Epithelial cell of prostate (primary cell): ENCODE measurements around the gene RNF208.
"Not testable (repeated sequence)": the region's sequence is repeated elsewhere in the genome, so short reads cannot be mapped to it uniquely, and the experiment has no call there.

ENCODE experiments used
- DNase-seq: peaks from one replicate; pipeline ENCODE4 v3.0.0-alpha.2; 2011; ENCODE audit warnings: low read depth, low spot score
- H3K27ac ChIP-seq: fragments of 450-650 bp; 2 replicates; pipeline ENCODE4 v1.5.1; 2017; ENCODE audit warnings: mild to moderate bottlenecking

The RNF208 gene

DNA sequence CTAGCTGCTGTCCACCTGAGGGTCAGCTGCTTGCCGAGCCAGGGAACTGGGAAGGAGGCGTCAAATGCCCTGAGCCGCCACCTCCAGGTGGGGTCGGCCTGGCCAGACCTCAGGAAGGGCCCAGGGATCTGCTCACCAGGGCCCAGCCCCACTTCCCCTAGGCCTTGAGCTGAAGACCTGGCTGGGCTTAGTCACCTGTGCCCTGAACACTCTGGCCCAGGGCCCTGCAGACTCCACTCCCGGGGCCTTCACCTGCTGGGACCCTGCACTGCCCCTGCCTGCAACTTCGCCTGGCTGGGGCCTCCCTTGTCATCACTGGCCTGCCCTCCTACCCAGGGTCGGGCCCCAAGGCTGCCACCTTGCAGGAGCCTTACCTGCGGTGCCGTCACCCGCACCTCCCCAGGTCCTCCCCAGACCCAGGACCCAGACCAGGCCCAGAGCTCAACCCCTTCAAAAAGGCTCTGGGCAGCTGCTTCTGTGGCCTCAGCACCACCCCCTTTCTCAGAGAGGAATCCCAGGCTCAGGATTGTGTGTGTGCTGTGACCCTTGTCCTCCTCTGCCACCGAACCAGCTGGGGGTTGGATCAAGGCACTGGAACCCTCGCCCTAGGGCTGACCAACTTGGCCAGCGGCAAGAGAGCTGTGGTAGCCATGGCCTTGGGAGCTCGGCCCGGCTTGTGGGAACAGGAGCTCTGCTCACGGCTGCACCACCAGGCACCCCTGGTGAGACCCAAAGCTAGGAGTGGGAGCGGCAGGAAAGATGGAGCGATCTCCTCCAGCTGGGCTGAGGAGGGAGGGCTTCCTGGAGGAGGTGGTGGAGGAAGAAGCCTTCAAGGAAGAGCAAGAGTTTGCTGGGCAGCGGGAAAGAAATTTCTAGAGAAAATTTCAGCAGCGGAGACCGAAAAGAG is 31.9 kb upstream of the RNF208 start:
- no peak overlapping the region for H3K27ac ChIP-seq
- no peak for DNase-seq

DNA sequence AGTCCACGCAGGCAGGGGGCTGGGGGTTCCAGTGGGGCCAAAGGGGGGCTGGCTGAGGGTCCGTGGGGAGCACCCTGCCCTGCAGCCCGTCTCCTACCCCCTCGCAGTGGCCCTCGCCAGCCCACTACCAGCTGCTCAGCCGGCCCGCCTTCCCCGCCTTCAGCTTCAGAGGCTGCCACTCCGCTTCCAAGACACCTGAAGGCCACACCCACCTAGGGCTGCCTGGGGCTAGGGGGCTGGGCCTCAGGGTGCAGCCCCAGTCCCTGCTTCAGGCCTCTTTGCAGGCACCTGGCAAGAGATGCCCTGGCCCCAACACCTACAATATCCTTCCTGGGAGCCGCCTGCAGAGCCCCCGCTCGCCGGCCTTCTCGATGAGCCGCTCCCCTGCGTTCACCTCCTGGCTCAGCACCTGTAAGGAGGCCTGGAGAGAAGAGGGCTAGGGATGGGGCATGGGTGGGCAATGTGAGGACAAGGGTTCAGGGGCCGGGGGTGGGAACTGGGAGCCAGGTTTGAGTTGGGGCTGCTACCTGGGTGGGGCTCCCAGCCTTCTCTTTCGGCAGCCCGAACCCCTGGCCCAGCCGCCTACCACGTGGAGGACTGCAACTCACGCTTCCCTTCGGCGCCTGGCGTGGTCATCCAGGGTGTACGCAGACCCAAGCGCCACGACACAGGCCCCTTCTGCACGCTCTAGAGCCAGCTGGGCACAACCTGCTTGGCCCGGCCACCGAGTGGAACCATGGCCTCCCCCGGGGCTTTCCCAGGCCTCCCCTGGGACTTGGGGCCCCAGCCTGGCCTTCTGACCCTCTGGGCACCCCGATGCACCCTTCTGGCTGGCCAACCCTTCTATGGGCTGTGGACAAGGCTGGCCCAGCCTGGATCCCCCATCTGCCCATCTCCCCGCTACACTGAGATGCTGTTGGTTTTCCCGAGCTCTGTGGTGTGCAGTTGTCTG is 30.8 kb upstream of the RNF208 start:
- H3K27ac ChIP-seq, result no peak overlapping the region
- no peak for DNase-seq

DNA sequence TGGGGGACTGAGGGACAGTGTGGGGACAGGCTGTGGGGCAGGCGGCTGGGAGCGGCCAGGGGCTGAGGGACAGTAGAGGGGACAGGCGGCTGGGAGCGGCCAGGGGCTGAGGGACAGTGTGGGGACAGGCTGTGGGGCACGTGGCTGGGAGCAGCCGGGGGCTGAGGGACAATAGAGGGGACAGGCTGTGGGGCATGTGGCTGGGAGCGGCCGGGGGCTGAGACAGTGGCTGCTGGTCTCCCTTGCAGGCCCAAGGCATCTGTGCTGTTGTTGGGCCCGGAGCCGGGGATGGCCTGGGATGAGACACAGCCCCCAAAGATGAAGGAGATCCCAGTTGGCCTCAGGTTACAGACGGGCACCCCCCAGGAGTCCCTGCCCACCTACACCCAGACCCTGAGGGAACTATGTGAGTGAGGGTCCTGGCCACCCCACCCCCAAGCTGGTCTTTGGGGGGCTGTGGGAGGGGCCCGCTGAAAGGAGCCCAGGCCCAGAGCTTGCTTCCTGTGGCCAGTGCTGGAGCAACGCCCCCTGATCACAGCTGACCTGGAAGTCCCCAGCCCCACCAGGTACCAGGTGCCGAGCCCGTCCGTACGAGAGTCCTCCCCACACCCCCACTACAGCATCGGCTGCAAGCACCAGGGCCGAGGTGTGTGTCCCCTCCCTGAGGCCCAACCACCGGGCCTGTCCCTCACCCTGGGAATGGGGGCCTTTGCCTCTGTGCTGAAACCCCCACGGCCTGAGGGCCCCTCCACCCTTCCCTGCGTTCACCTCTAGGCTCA is 29.6 kb upstream of the RNF208 start:
- no peak for DNase-seq
- H3K27ac ChIP-seq, result no peak overlapping the region

DNA sequence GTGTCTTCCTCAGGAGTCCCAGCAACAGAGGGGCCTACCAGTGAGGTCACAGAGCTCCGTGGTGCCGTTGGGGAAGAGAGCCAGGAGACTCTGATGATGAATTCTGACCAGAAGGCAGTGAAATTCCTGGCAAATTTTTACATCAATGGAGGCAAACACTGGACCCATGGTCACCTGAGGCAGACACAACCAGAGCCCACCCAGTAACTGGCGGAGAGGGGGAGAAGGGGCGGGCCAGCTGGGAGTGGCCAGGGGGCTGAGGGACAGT is 29.1 kb upstream of the RNF208 start, which contains the start of gene STPG3:
STPG3 (plus strand) TSS at position 93 of the 268 bp plus-strand sequence; CDS start at position 94, 1 bp downstream.
- no peak within 1 kb of the TSS for H3K27ac ChIP-seq
- no peak for DNase-seq

DNA sequence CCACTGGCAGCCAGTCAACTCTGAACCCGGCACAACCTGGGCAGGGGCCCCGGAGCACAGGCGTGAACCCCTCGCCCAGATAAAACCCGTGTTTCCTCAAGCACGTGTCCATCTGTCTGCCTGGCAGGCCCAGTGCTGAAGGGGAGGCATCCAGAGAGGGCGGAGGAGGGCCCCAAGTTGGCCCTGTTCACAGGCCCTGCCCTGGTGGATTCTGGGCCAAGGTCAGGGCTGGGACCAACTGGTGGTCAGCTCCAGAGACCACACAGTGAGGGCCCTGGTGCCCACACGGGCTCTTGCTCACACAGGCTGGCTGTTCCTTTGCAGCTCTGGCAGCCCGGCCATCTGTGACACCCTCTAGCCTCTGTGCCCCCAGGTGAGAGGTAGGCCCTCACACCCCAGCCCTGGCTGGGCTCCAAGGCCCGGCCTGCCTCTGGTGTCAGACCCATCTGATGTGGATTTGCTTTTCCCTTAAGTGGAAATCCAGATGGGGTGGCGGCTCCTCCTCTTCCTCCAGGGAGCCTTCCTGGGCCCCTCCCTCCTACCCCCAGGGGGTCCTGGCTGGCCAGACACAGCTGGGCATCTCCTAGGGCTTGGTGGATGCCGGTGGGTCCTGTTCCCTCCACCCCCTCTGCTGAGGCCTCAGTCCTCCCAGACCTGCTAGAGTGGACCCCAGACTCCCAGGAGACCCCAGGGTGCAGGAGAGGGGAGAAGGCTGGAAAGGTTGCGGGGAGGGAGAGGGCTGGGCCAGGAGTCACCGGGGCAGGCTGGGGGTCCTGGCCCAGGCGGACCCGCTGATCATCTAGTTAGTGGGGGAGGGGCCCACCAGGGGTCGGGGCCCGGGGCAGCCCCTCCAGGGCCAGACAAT is 28.5 kb upstream of the RNF208 start:
- no peak overlapping the region for H3K27ac ChIP-seq
- DNase-seq, result no peak

DNA sequence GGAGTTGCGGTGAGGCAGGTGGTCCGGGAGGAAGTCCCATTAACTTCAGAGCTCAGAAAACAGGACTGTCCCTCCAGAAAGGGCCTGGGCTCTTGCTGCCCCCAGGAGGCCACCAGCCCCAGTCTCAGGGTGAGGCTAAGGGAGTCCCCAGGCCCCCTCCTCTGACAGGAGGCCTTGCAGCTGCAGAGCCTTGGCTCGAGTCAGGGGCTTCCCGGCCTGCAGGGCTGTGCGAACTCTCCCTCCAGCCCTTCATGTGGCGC is 25.8 kb upstream of the RNF208 start:
- DNase-seq, result no peak

DNA sequence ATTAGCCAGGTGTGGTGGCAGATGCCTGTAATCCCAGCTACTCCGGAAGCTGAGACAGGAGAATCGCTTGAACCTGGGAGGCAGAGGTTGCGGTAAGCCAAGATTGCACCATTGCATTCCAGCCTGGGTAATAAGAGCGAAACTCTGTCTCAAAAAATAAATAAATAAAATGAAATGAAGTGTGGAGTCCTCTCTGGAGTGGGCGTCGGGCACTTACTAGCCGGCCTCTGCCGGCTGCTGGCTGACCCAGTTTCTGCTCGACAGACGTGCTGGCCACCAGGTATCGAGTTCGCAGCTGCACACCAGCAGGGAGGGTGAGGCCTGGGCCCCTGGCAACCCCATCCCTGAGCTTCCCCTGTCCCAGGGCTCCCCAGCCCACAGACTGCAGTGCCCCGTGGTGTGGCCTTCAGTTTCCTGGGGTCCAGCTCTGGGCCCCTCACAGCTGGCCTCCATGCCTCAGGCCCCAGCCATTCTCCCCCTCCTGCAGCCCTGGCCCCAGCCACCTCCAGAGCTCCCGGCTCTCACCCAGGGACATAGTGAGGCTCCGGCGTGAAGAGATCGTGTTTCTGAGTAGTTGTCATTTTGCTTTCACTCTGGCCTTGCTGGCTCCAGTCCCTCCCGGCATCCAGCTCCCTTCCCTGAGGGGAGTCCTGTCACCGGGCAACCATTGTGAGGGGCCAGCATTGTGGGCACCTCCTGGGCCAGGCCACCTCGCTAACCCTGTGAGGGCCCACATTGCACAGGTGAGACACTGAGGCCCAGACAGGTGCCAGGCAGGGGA is 25.3 kb upstream of the RNF208 start:
- H3K27ac ChIP-seq, result no peak overlapping the region
- DNase-seq, result no peak

More for the DNA sequence above, 25.8 kb upstream of the RNF208 start:
- H3K27ac ChIP-seq, result no peak overlapping the region

DNA sequence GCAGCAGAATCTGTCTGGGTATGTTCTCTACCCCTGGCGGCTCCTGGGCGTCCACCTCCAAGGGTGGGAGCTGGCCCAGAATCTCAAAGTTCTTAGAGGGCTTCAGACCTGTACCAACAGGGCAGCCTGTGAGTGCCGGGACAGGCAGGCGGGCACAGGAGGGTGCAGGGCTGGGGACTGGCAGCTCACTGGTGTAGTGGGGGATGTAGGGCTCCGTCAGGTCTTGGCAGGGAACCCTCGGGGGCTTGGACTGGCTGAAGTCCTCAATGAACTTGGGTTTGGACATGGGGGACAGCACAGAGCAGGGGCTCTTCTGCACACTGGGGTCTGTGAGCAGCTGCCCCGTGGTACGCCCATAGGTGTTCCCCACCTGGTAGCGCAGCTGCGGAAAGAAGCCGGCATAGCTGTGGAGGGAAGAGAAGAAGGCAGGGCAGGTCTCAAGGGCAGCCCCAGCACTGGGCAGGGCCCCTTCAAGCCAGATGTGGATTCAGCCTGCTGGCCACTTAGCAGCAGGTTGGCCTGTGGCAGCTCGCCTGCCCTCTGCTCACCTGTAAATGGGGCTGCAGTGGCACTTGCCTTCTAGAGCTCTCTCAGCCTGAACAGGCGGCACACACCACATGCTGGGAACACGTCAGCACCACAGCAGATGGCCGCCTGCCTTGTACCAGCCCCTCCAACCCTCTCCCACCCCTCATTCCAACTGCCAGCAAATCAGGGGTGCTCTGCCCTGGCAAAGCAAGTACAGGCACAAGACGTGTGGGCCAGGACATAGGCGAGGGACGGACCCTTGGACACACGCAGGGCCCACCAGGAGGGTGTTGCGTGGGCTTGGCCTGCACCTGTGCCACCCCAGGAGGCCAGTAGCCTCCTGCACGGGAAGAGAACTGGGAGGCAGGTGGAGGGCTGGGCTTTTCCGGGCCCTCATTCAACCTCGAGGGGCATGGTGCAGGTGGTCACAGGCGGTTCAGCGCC is 23.7 kb upstream of the RNF208 start:
- no peak overlapping the region for H3K27ac ChIP-seq
- DNase-seq, result no peak

DNA sequence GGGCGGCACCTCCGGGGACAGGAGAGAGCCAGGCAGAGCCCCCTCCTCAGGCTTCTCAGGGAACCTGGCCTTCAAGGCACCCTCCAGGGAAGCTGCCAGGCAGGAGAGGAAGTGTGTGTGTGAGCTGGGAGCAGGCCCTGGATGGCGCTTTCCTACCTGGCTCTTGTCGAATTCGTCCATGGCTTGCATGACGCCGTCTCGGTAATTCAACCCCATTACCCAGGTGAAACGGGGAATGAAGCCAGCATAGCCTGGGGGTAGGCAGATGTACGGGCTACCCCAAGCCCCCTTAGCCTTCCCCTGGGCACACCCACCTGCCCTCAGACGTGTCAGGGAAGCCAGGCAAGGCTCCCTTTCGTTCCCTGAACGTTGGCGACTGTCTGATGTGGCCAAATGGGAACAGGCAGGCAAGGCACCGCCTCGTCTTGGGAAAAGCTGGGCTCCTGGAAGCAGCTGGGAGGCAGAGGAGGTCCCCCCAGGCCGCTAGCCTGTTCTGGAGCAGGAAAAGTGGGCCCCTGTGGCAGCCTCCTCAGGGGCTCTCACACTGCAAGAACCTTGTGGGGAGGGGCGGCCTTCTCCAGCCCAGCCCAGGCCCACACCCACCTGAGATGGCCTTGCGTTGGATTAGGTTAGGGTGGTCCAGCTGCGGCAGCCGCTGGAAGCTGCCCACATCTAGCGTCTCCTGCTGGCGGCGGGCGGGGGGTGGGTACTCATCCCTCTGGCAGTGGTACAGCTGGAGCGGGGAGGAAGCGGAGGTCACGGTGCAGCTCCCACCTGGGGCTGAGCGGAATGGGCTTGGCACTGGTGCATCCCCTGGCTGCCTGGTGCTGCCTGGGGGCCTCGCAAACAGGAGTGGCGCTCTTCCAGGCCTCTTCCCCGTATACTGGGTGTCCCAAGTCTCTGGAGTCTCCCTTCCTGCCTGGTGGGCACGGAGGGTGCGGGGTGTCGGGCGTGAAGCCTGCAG is 22.7 kb upstream of the RNF208 start:
- no peak for DNase-seq
- H3K27ac ChIP-seq, result peak overlapping the region; percentile 97

DNA sequence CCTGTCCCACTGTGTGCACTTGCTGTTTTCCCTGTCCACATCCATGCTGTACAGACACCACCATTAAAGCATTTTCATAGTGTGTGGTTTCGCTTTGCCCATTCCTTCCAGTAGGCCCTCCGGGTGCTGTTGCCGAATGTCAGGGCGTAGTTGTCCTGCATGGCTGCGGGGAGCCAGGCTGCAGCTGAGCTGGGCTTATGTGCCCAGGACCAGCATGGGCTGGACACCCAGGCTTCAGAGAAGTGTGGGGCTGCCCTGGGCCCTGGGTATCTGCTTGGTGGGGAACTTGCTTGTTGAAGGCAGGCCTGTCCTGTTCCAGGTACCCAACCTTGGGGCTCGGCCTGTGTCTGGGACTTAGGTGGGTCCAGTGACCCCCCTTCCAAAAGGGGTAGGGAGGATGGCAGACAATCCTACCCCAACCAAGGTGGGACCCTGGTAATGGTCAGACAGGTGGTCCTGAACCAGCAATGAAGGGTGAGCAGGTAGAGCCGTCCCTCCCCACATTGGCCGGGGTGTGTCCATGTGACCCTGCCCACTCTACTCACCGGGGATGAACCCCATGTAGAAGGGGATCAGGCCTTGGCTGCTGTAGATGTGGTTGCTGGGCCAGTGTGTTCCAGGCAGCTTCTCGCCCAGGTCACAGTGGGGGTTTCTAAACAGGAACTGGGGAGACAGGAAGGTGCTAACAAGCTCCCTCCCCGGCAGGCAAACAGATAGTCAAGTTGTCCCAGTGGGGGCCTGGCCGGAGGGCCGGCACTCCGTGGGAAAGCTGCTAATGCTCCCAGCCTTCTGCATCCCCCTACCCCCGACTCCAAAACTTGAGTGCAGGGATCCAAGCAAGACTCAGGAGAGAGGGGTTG is 21.8 kb upstream of the RNF208 start:
- DNase-seq, result no peak
- peak overlapping the region; percentile 97 for H3K27ac ChIP-seq

DNA sequence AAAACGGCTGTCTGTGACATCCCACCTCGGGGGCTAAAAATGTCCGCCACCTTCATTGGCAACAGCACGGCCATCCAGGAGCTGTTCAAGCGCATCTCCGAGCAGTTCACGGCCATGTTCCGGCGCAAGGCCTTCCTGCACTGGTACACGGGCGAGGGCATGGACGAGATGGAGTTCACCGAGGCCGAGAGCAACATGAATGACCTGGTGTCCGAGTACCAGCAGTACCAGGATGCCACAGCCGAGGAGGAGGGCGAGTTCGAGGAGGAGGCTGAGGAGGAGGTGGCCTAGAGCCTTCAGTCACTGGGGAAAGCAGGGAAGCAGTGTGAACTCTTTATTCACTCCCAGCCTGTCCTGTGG is 21.2 kb upstream of the RNF208 start:
- not testable (repeated sequence) for DNase-seq
- peak overlapping the region; percentile 97 for H3K27ac ChIP-seq

DNA sequence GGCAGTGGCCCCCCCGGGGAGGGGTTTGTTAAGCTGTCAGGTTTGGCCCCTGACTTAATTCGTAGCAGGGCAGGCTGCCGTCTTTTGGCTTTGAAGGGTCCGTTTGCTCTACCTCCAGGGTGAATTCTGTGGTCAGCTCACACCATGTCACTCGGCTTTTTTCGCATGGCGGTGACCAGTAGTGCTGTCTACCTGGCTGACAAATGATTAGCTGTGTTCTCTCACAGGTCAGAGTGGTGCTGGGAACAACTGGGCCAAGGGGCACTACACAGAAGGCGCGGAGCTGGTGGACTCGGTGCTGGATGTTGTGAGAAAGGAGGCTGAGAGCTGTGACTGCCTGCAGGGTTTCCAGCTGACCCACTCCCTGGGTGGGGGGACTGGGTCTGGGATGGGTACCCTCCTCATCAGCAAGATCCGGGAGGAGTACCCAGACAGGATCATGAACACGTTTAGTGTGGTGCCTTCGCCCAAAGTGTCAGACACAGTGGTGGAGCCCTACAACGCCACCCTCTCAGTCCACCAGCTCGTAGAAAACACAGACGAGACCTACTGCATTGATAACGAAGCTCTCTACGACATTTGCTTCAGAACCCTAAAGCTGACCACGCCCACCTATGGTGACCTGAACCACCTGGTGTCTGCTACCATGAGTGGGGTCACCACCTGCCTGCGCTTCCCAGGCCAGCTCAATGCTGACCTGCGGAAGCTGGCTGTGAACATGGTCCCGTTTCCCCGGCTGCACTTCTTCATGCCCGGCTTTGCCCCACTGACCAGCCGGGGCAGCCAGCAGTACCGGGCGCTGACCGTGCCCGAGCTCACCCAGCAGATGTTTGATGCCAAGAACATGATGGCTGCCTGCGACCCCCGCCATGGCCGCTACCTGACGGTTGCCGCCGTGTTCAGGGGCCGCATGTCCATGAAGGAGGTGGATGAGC is 20.5 kb upstream of the RNF208 start:
- DNase-seq, result no peak
- H3K27ac ChIP-seq, result peak overlapping the region; percentile 97

DNA sequence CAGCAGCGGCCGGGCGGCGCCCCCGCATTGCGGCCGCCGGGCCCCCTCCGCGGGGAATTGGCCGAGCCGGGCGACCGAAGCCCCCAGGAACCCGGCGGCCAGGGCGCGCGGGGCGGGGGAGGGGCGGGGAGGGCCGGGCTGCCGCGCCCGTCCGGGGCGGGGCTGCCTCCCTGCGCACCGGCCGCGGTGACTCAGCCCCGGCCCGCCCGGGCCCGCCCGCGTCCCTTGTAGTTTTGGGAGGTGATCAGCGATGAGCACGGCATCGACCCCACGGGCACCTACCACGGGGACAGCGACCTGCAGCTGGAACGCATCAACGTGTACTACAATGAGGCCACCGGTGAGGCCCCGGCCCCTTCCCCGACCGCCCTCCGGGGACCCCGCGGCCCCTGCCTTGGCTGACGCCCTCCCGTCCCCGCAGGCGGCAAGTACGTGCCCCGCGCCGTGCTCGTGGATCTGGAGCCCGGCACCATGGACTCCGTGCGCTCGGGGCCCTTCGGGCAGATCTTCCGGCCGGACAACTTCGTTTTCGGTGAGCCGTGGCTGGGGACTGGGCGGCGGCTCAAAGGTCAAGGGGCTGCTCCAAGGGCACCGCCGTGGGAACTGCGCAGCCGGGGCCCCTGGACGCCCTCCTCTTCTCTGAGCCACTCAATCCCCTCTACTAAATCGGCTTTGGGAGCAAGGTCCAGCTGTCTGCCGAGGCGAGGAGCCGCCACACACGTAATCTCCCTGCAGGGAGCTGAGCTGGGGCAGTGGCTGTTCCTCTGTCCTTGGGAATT is 19.6 kb upstream of the RNF208 start:
- DNase-seq, result no peak

DNA sequence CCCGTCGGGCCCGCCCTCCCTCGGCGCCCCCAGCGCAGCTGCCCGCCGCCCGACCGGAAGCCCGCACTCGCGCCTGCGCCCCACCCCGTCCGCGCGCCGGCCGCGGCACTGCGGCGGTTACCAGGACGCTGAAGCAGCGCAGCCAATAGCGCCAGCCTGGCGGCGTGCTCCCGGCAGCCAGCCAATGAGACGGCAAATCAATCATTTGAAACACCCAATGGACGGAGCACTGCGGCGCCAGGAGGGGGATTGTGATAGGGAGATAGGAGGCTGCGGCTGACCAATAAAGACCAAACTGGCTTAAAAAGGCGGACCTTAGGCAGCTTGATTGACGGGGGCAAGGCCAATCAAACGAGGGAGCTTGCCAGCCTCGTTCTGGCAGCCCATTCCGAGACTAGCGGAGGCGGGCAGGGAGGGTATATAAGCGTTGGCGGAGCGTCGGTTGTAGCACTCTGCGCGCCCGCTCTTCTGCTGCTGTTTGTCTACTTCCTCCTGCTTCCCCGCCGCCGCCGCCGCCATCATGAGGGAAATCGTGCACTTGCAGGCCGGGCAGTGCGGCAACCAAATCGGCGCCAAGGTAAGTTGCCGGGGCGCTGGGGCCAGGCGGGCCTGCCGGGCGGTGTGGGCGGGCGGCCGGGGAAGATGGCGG is 18.9 kb upstream of the RNF208 start, which contains the start of gene TUBB4B:
TUBB4B (plus strand) TSS at position 447 of the 649 bp plus-strand sequence; CDS start at position 521, 74 bp downstream.
- H3K27ac ChIP-seq, result peak within 1 kb of the TSS; percentile 97
- peak; percentile 99 for DNase-seq

More for the DNA sequence above, 19.6 kb upstream of the RNF208 start:
- peak overlapping the region; percentile 97 for H3K27ac ChIP-seq
